ENCODE measurements around the gene TBC1D13. TPM values are rescaled to one million over a fixed set of nuclear protein-coding genes. Genes with fewer than 3 reads are reported as not detected.
A peak's percentile ranks its signal among the peaks of the same experiment; 100 is the strongest.

Gene TBC1D13
- total RNA-seq, 2 experiments from 2014 or later: 19.1 to 22.5 TPM

DNA sequence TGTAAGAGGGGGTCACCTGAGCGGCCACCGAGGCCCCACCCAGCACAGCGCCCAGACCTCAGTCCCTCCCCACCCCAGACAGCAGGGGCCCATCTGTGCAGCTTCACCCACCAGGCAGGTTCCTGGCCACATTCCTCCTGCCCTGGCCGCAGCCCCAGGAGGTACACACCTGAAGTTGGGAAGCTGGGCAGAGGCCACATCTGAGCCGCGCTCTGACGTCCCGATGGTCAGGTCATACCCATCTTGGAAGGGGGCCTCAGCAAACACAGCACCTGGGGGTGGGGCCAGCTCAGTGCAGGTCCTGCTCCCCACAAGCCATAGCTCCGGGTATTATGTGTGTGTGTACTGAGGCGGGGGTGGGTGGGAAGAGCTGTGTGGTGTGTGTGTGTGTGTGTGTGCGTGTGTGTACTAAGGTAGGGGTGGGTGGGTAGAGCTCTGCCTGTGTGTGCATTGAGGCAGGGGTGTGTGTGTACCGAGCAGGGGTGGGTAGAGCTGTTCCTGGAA is 36.9 kb downstream of the TBC1D13 start:
- POLR2A ChIA-PET: interaction anchor here (0.7 kb wide), 1 partner anchor 271 kb away, joined by 3 read pairs; no protein-coding TSS in a partner anchor
- Mint-ChIP-seq H3K27me3 (ENCODE audit: low read depth) (no peaks in the 10 kb centered on the region), H3K4me3 (no peak overlapping the region), H3K9me3 (ENCODE audit: insufficient read depth) (no peaks in the 10 kb centered on the region), H3K27ac (no peak overlapping the region), H3K36me3 (ENCODE audit: low read depth) (peaks cover 56% of the 10 kb centered on the region), H3K4me1 (ENCODE audit: low read depth) (peaks cover 28% of the 10 kb centered on the region)
- DNase-seq (no peak), ATAC-seq (no peak)
- CTCF ChIA-PET: no interaction called here

DNA sequence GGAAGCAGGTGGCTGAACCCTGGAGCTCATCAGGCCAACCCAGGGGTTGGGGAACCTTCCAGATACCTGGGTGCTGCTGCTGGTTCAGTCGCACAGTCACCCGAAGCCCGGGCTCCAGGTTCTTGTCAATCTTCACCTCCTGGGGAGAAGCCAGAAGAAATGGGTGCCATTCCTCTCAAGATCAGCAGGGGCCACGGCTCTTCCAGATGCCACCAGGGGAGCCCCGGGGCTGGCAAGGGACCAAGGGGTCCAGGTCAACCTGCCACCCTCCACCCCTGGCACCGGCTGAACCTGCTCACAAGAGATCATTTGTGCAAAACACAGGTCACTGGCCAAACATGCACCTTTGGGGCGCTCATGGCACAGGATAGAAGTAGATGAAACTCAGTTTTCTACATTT is 37.9 kb downstream of the TBC1D13 start:
- Mint-ChIP-seq H3K27ac (no peak overlapping the region), H3K9me3 (ENCODE audit: insufficient read depth) (no peaks in the 10 kb centered on the region), H3K4me1 (ENCODE audit: low read depth) (peaks cover 27% of the 10 kb centered on the region), H3K27me3 (ENCODE audit: low read depth) (no peaks in the 10 kb centered on the region), H3K4me3 (no peak overlapping the region), H3K36me3 (ENCODE audit: low read depth) (peaks cover 58% of the 10 kb centered on the region)
- DNase-seq (no peak), ATAC-seq (no peak)
- CTCF ChIA-PET: no interaction called here
- POLR2A ChIA-PET: interaction anchor here (1.2 kb wide), 1 partner anchor 8 kb away, joined by 4 read pairs; no protein-coding TSS in a partner anchor

DNA sequence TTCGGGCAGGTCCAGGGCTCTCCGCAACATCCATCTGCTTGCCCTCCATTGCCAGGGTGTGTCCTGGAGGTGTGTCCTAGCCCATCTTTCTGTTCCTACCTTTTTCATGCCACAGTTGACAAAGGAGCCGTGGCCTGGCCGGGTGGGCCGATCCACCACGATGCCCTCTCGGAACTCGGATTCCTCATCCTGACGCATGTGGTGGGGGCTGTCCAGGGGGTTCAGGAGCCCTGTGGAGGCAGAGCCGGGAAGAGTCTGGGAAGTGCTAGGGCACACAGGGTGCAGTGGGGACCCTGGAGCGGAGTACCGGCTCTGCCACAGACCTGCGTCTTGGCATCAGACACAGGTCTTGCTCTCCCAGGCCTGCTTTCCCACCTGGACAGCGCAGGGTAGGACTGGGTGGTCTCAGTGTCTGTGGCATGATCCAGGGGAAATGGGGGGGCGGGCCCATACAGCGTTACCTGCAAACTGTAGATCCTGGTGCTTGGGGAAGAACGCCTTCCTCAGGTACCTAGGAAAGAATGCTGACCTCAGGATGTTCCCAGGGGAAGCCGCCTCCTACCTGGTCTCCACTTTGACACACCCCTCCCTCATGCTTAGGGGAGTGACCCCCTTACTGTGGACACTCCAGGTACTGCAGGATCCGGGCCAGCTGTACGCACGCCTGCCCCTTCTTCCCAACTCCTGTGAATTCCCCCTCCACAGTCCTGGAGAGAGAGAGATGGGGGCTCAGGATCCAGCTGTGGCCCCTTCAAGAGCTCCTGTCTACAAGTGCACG is 39.1 kb downstream of the TBC1D13 start:
- Mint-ChIP-seq H3K27me3 (ENCODE audit: low read depth) (no peaks in the 10 kb centered on the region), H3K4me1 (ENCODE audit: low read depth) (peaks cover 31% of the 10 kb centered on the region), H3K27ac (no peak overlapping the region), H3K4me3 (no peak overlapping the region), H3K36me3 (ENCODE audit: low read depth) (peaks cover 53% of the 10 kb centered on the region), H3K9me3 (ENCODE audit: insufficient read depth) (no peaks in the 10 kb centered on the region)
- CTCF ChIA-PET: interaction anchor here (3.1 kb wide), 1 partner anchor 7 kb away, joined by 16 read pairs; the partner anchor contains the start of gene ENDOG
- DNase-seq: no peak
- POLR2A ChIA-PET: no interaction called here
- no peak for ATAC-seq

DNA sequence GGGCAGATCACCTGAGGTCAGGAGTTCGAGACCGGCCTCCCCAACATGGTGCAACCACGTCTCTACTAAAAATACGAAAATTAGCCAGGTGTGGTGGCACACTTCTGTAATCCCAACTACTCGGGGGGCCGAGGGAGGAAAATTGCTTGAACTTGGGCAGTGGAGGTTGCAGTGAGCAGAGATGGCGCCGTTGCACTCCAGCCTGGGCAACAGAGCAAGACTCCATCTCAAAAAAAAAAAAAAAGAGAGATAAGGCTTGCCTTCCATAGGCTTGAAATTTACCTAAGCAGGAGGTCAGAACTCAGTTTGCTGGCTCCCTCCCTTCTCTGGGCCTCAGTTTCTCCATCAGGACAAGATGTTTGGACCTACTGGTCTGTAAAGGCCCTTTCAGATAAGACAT is 41.2 kb downstream of the TBC1D13 start:
- ChIA-PET POLR2A (interaction anchor here (2.0 kb wide), 1 partner anchor 10 kb away, joined by 15 read pairs; the partner anchor contains the start of gene ENDOG), CTCF (interaction anchor here (3.1 kb wide), 1 partner anchor 10 kb away, joined by 16 read pairs; the partner anchor contains the start of gene ENDOG)
- Mint-ChIP-seq H3K27me3 (ENCODE audit: low read depth) (no peaks in the 10 kb centered on the region), H3K36me3 (ENCODE audit: low read depth) (peaks cover 43% of the 10 kb centered on the region), H3K27ac (peak overlapping the region; percentile 91), H3K4me1 (ENCODE audit: low read depth) (peaks cover 28% of the 10 kb centered on the region), H3K4me3 (peak overlapping the region; percentile 95), H3K9me3 (ENCODE audit: insufficient read depth) (no peaks in the 10 kb centered on the region)
- no peak for DNase-seq
- no peak for ATAC-seq

DNA sequence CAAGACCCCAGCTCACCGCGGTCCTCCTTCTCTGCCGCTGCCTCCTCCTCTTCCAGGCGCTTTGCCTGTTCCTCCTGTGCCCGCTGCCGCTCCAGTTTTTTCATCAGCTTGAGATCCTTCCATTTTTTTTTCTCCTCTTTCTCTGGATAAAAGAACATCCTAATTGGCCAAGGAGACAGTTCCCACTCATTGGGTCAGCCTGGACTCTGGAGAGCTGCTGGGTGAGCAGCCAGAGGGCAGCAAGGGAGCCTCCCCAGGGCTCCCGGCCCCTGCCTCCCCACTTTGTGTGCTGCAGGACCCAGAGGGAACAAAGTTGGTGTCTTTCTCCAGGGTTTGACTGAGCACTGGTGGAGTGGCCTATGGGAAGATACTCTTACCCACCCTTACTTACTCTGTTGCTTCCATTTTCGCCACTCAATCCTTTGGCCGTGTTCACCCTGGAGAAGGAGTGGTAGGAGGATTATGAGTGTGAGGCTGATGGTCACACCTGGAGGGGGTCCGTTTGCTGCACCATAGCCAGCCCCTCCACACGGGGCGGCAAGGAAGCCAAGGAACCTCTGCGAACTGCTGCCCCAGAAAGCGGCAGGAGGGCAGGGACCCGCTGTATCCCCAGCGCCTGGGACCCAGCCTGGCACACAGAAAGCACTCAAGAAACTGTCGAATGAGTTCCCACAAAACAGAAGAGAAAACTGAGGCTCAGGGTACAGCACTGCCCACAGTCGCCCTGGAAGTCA is 41.8 kb downstream of the TBC1D13 start:
- peak overlapping the region; percentile 95 for H3K4me3 Mint-ChIP-seq
- peaks cover 28% of the 10 kb centered on the region for H3K4me1 Mint-ChIP-seq (ENCODE audit: low read depth)
- H3K27ac Mint-ChIP-seq: peak overlapping the region; percentile 91
- DNase-seq: no peak
- H3K9me3 Mint-ChIP-seq (ENCODE audit: insufficient read depth): no peaks in the 10 kb centered on the region
- no peaks in the 10 kb centered on the region for H3K27me3 Mint-ChIP-seq (ENCODE audit: low read depth)
- ChIA-PET POLR2A (interaction anchor here (1.0 to 2.0 kb wide), 3 partner anchors 9 to 57 kb away, joined by 6 to 15 read pairs (median 7); partner anchors contain the start of genes ENDOG and ZER1), CTCF (interaction anchor here (0.9 to 3.1 kb wide), 4 partner anchors 9 to 99 kb away, joined by 3 to 36 read pairs (median 12); partner anchors contain the start of gene ENDOG)
- ATAC-seq: no peak
- H3K36me3 Mint-ChIP-seq (ENCODE audit: low read depth): peaks cover 45% of the 10 kb centered on the region

DNA sequence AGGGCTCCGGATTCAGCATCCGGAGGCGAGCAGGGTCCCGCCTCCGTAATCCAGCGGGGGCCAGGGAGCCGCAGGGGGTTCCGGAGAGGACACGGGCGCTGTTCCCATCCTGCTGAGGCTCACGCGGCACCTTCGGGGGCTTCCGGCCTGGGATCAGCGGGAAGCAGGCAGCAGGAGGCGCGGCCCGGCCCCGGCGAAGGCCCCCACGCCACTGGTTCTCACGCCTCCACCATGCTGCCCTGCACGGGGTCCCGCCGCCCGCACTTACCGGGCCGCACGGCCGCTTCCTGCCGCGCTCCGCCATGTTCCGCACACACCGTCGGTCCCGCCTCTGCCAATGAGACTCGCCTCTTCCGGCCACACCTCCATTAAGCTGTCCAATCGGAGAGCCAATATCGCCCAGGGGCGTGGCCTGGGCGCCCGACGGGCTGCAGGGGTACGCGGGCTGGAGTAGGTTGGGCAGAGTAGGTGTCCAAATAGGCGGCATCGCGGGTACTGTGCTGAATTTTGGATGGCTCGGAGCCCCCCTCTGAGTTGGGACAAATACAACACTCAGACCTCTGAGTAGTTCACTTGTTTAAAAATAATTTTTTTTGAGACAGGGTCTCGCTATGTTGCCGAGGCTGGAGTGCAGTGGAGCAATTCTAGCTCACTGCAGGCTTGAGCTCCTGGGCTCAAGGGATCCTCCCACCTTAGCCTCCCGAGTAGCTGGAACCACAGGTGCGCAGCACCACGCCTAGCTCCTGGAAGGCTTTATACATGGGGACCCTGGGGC is 42.6 kb downstream of the TBC1D13 start, which contains the start of gene SPOUT1:
SPOUT1 (minus strand) TSS at position 318 of the 775 bp plus-strand sequence; CDS start at position 304, 14 bp downstream.
- H3K27ac Mint-ChIP-seq: peak within 1 kb of the TSS; percentile 91
- ChIA-PET CTCF (interaction anchor here (0.8 to 1.6 kb wide), 5 partner anchors 9 to 127 kb away, joined by 3 to 36 read pairs (median 4); partner anchors contain the start of genes ENDOG and PKN3), POLR2A (interaction anchor here (0.5 to 2.0 kb wide), 6 partner anchors 10 to 242 kb away, joined by 3 to 15 read pairs (median 6); partner anchors contain the start of genes ENDOG and ZER1)
- peak within 1 kb of the TSS; percentile 95 for H3K4me3 Mint-ChIP-seq
- H3K9me3 Mint-ChIP-seq (ENCODE audit: insufficient read depth): no peaks in the 10 kb centered on the region
- H3K27me3 Mint-ChIP-seq (ENCODE audit: low read depth): no peaks in the 10 kb centered on the region
- DNase-seq: peak; percentile 95
- peaks cover 41% of the 10 kb centered on the region for H3K36me3 Mint-ChIP-seq (ENCODE audit: low read depth)
- H3K4me1 Mint-ChIP-seq (ENCODE audit: low read depth): peaks cover 28% of the 10 kb centered on the region
- peak; percentile 98 for ATAC-seq

DNA sequence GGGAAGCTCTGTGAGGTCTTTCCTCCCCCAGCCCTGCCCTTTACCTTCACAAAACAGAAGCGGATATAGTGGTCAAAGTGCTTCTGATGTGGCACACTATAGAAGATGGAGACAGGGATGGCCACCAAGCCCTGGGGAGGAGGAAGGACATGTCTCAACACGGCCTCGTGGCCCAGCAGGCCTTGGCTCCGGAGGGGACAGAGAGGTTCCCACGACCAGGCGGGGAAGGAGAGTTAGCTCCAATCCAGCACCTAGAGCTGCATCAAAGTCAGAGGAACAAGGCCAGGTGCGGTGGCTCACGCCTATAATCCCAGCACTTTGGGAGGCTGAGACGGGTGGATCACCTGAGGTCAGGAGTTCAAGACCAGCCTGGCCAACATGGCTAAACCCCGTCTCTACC is 46.6 kb downstream of the TBC1D13 start:
- Mint-ChIP-seq H3K4me1 (ENCODE audit: low read depth) (peaks cover 14% of the 10 kb centered on the region), H3K27me3 (ENCODE audit: low read depth) (no peaks in the 10 kb centered on the region), H3K27ac (no peak overlapping the region), H3K9me3 (ENCODE audit: insufficient read depth) (no peaks in the 10 kb centered on the region), H3K4me3 (no peak overlapping the region), H3K36me3 (ENCODE audit: low read depth) (peaks cover 9% of the 10 kb centered on the region)
- CTCF ChIA-PET: no interaction called here
- no peak for DNase-seq
- ATAC-seq: no peak
- POLR2A ChIA-PET: no interaction called here

DNA sequence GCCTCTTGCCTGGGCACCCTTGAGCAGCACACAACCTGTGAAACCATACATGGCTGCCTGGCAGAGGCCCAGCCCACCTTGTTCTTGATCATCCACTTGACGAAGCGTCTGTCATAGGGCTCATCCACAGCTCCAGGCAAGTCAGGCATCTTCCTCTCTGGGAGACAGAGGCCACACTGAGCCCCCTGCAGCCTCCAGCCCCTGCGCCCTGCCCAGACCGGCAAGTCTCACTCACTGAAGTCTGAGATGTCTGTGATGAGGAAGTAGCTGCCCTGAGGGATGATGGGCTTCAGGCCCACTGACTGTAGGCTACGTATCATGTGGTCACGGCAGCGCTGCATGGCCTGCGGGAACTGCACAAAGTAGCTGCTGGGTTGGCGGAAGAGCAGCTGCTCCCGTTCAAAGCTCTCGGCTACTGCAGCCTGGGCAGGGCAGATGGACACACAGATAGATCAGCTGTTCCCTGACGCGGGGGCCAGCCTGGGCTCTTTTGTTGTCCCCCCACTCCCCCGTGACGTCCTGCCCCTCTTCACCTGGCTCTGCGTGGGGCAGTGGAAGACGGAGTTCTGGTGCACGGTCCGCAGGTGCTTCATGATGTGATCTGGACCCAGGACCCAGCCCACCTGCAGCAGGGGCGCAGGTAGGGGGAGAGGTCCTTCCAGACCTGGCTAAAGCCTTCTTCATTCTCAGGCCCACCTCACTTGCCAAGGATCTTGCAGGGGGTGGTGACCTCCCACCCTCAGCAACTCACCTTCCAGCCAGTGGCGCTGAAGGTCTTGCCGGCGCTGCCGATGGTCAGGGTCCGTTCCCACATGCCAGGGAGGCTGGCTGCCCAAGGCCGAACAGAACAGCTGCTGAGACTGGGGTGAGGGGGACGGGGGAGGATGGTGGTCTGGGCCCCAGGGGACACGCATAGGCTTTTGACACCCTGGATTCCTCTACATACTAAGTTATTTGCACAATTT is 48.5 kb downstream of the TBC1D13 start:
- Mint-ChIP-seq H3K36me3 (ENCODE audit: low read depth) (peaks cover 4% of the 10 kb centered on the region), H3K4me3 (no peak overlapping the region), H3K27ac (no peak overlapping the region), H3K27me3 (ENCODE audit: low read depth) (no peaks in the 10 kb centered on the region), H3K9me3 (ENCODE audit: insufficient read depth) (no peaks in the 10 kb centered on the region), H3K4me1 (ENCODE audit: low read depth) (no peaks in the 10 kb centered on the region)
- no peak for ATAC-seq
- POLR2A ChIA-PET: no interaction called here
- CTCF ChIA-PET: interaction anchor here (0.6 to 1.1 kb wide), 2 partner anchors 17 to 93 kb away, joined by 3 read pairs; partner anchors contain the start of gene ENDOG
- no peak for DNase-seq

DNA sequence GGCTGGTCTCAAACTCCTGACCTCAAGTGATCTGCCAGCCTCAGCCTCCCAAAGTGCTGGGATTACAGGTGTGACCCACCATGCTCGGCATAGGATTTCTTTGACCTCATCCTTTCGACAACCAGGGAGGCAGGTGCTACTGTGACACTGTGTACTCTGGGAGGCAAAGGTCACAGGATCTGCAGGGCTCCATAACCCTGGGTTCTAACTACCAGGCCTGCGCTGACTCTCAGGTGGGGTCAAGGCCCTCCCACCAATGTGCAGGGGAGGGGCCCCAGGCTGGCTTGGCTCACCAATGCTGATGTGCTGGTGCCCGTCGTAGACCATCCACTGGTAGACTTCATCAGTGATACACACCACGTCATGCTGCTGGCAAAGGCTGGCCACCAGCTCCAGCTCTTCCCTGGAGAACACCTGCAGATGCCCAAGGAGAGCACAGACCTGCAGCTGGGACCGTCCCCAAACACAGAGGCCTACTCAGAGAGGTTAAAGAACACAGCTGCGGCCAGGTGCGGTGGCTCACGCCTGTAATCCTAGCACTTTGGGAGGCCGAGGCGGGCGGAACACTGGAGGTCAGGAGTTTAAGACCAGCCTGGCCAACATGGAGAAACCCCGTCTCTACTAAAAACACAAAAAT is 49.6 kb downstream of the TBC1D13 start:
- ATAC-seq (no peak), DNase-seq (no peak)
- no peaks in the 10 kb centered on the region for H3K4me1 Mint-ChIP-seq (ENCODE audit: low read depth)
- POLR2A ChIA-PET: interaction anchor here (1.0 kb wide), 1 partner anchor 111 kb away, joined by 3 read pairs; the partner anchor contains the start of genes DOLK and NUP188
- H3K9me3 Mint-ChIP-seq (ENCODE audit: insufficient read depth): no peaks in the 10 kb centered on the region
- H3K36me3 Mint-ChIP-seq (ENCODE audit: low read depth): peaks cover 4% of the 10 kb centered on the region
- CTCF ChIA-PET: no interaction called here
- H3K27me3 Mint-ChIP-seq (ENCODE audit: low read depth): no peaks in the 10 kb centered on the region
- no peak overlapping the region for H3K27ac Mint-ChIP-seq
- no peak overlapping the region for H3K4me3 Mint-ChIP-seq

DNA sequence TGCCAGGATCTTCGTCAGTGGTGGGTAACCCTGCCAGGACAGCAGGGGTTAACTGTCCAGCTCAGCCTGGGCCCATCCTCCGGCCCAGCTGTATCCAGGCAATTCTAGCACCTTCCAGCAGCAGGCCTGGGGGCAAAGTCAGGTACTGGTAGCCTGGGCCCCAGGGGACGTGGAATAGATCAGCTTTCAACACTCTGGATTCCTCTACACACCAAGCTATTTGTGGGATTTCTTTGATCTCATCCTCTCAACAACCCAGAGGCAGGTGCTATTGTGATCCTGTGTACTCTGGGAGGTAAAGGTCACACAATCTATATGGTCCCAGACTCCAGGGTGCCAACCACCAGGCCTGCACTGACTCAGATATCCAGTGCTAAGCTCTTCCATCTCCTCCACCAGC is 51.3 kb downstream of the TBC1D13 start:
- no peaks in the 10 kb centered on the region for H3K9me3 Mint-ChIP-seq (ENCODE audit: insufficient read depth)
- no peak for ATAC-seq
- ChIA-PET CTCF (interaction anchor here (0.7 to 1.9 kb wide), 3 partner anchors 9 to 89 kb away, joined by 3 to 5 read pairs (median 3); partner anchors contain the start of genes ENDOG and SPOUT1), POLR2A (no interaction called here)
- H3K27me3 Mint-ChIP-seq (ENCODE audit: low read depth): no peaks in the 10 kb centered on the region
- no peak overlapping the region for H3K27ac Mint-ChIP-seq
- no peak overlapping the region for H3K4me3 Mint-ChIP-seq
- DNase-seq: no peak
- peaks cover 1% of the 10 kb centered on the region for H3K36me3 Mint-ChIP-seq (ENCODE audit: low read depth)
- H3K4me1 Mint-ChIP-seq (ENCODE audit: low read depth): peaks cover 3% of the 10 kb centered on the region
